ENCODE measurements around the gene HNRNPH3.
"Not testable (repeated sequence)": the region's sequence is repeated elsewhere in the genome, so short reads cannot be mapped to it uniquely, and the experiment has no call there.

HNRNPH3 gene

GRCh38 chr10:68331455-68332258, at the start of gene HNRNPH3:
Gene HNRNPH3, plus strand, starts transcription at chr10:68332064. Its CDS starts 5,158 bp downstream, at chr10:68337222.
- peak; percentile 98 to 99 for DNase-seq (ENCODE audit: low read depth in 2 of 2)

- DNase-seq (ENCODE audit: low read depth in 2 of 2), result no peak
Measured at GRCh38 chr10:68284062-68285001, 47.5 kb upstream of the HNRNPH3 start.

DNA sequence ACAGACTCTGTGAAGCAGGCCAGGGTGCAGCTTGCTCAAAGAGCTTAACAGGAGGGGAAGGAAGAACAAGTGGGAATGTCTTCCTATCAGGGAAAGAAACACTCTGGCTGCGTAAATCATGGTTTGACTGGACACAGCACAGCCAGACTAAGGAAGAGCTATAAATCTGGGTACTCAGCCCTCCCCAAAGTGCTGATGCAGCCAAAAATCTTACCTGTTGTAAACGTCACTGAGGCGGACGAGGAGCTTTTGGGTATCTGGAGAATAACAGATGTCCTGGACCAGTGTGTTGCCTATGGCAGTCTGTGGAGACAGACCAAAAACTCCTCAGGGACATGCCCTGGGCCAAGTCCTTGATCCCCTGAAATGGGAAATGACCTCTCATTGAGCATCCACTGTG, 43.1 kb upstream of the HNRNPH3 start:
- DNase-seq (ENCODE audit: low read depth in 2 of 2), result no peak

- no peak for DNase-seq (ENCODE audit: low read depth in 2 of 2)
Measured at GRCh38 chr10:68290736-68291135, 41.1 kb upstream of the HNRNPH3 start.

DNA sequence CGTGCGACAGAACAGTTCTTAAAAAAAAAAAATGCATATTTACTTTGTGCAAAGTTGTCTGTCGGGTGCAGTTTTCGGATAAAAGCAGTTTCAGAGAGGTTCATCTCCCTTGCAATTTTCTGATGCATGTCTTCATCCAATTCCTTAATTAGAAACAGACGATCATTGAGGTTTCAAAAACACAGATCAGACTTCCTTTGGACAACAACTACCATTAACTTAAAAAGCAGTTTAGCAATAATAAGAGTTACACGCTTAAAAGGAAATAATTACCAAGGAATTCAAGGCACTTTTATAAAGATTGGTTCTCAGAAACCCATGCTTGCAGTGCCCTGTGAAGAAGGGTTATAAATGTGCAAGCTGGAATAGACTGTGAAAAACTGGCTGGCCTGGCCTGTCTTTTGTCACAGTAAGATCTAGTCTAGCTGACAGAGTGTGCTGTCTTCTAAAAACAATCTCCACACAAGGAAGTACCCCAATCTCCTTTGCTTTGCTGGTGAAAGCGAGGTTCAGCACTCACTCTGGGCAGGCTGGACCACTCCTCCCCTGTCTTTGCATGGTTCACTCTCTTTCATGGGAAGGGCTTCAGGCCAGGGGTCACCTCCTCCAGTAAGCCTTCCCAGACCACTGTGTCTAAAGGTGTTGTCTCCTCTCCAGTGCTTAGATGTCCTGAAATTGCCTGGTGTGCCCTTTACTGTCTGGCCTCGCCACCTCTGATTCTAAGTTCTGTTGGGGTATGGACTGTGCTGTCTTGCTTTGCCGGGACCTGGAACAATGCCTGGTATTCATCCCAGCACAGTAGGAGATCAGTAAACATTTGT, 34.8 kb upstream of the HNRNPH3 start:
- DNase-seq (ENCODE audit: low read depth in 2 of 2), result no peak

GRCh38 chr10:68301301-68301700, 30.6 kb upstream of the HNRNPH3 start:
- DNase-seq (ENCODE audit: low read depth in 2 of 2), result no peak

DNA sequence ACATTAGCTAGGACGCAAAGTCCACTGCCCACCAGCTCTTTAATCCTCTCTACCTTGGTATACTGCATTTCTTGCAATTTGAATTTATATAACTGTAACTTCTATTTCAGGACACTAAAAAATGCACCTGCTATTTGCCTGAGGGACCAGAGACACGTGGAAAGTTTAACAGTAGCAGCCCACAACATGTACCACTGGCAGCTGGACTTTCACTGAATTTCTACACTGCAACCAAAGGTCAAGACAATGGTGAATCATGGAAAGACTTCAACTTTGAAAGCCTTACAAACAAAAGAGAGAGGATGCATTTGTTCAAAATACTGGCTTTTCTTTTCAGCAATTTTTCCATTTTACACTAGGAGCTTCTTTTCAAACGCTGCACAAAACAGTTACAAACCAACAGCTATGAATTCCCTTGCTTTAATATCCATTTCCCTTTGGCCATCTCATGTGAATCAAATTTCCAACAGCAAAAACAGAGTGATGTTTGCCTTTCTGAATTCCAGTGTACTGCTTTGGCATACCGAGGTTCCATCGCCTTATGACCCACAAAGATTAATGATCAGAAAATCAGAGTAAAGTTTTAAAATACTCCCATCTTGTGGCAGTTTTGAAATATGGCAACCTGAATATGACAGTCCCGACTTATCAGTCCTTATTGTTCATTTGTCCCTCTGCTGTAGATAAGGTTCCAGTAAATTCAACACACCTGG, 29.9 kb upstream of the HNRNPH3 start:
- no peak for DNase-seq (ENCODE audit: low read depth in 2 of 2)

- DNase-seq (ENCODE audit: low read depth in 2 of 2), result no peak
Measured at GRCh38 chr10:68302503-68302823, 29.4 kb upstream of the HNRNPH3 start.

DNA sequence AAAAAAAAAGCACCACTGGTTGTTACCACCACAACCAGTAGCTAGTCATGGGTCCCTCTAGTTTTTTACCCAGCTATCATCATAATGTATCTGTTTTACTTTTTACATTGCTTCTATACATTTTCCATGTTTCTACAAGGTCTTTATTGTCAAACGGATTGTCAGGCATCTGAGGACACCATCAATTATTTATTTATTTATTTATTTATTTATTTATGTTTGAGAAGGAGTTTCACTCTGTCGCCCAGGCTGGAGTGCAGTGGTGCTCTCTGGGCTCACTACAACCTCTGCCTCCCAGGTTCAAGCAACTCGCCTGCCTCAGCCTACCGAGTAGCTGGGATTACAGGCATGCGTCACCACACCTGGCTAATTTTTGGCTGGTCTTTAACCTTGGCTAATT, 29.0 kb upstream of the HNRNPH3 start:
- no peak for DNase-seq (ENCODE audit: low read depth in 2 of 2)

- no peak for DNase-seq (ENCODE audit: low read depth in 2 of 2)
Measured at GRCh38 chr10:68303849-68304412, 27.9 kb upstream of the HNRNPH3 start.

DNA sequence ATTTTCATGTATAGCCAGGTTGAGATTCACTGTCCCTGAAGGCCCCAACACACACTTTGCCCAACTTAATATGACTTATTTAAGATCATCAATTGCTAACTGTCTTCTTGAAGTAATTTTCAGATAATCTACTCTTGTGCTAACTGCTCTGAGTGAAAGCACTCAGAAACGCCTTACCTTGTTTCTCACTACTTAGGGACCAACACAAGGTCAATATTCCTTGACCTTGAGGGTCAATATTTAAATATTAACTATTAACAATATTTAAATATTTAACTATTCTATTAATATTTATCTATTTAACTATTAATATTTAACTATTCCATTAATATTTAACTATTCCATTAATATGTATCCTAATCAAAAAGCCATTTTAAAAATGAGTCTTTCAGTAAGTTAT, 26.0 kb upstream of the HNRNPH3 start:
- no peak for DNase-seq (ENCODE audit: low read depth in 2 of 2)

- no peak for DNase-seq (ENCODE audit: low read depth in 2 of 2)
Measured at GRCh38 chr10:68310531-68310930, 21.3 kb upstream of the HNRNPH3 start.

DNA sequence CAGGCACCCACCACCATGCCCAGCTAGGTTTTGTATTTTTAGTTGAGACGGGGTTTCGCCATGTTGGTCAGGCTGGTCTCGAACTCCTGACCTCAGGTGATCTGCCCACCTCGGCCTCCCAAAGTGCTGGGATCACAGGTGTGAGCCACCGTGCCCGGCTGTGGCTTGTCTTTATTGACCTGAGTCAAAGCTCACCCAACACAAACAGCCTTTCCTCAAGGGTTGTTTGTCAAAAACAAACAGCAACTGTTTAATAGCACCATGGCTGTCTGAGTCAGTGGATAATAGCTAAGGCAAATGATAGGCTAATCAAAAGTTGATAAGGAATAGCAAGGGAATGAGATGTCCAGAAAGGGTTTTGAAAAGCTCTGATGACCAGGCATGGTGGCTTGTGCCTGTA, 16.9 kb upstream of the HNRNPH3 start:
- not testable (repeated sequence) for DNase-seq (ENCODE audit: low read depth in 2 of 2)

- no peak for DNase-seq (ENCODE audit: low read depth in 2 of 2)
Measured at GRCh38 chr10:68315582-68315981, 16.3 kb upstream of the HNRNPH3 start.

GRCh38 chr10:68318331-68319059, 13.4 kb upstream of the HNRNPH3 start:
- DNase-seq (ENCODE audit: low read depth in 2 of 2), result no peak

DNA sequence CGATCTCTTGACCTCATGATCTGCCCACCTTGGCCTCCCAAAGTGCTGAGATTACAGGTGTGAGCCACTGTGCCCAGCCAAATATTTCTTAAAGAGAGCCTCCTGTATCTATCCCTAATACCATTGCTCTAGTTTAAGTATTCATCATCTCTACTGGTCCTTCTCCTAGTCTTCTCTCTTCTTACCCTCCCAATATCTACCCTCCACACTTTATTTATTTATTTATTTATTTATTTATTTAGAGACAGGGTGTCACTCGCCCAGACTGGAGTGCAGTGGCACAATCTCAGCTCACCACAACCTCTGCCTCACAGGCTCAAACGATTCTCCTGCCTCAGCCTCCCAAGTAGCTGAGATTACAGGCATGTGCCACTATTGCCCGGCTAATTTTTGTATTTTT, 7.5 kb upstream of the HNRNPH3 start:
- not testable (repeated sequence) for DNase-seq (ENCODE audit: low read depth in 2 of 2)

- DNase-seq (ENCODE audit: low read depth in 2 of 2), result no peak
Measured at GRCh38 chr10:68327889-68328786, 3.7 kb upstream of the HNRNPH3 start.

DNA sequence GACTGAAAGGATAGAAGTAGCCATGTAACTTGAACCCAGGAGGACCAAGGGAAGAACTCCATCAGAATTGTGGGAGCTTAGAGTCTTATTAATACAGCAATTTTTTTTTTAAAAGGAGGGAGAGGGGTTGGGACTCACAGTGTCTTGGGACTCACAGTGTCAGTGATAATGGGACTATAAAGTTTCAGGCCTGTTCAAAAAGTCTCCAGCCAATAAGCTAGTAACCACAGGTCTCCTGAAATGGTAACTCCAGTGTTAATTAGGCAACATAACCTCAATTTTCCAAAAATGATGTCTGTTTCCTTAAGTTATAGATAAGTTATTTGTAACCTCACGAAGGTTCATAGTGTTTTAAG, 2.4 kb upstream of the HNRNPH3 start:
- no peak for DNase-seq (ENCODE audit: low read depth in 2 of 2)

- peak in 1 of 2 donors; percentile 3 for DNase-seq (ENCODE audit: low read depth in 2 of 2)
Measured at GRCh38 chr10:68330852-68331454, 911 bp upstream of the HNRNPH3 start.

Measured in activated CD4-positive, alpha-beta T cell treated with anti-CD3 and anti-CD28 coated beads for 24 hours (primary cell).